Breast epithelium (tissue), 3 donors: Measurements from ENCODE around the gene FAM72D.
"Not testable (repeated sequence)": the region's sequence is repeated elsewhere in the genome, so short reads cannot be mapped to it uniquely, and the experiment has no call there.

Source experiments
- CTCF ChIP-seq, 3 donors: fragments of 450-650 bp; IDR thresholded peaks; one replicate each; pipeline ENCODE4 v1.5.1; 2016 to 2017; ENCODE audit warnings: antibody characterized with exemption in 3 of 3, mild to moderate bottlenecking in 3 of 3, moderate library complexity in 3 of 3
- POLR2AphosphoS5 ChIP-seq, 3 donors: sonication (generic); formaldehyde crosslinking; IDR thresholded peaks; one replicate each; pipeline ENCODE4 v1.6.1; 2017; ENCODE audit warnings: antibody characterized with exemption in 3 of 3

GRCh38 chr1:145082483-145083255 is 13.1 kb upstream of the FAM72D start:
- TF ChIP-seq CTCF, POLR2AphosphoS5 (IDR thresholded peaks at IDR 0.05): not testable (repeated sequence)
